Measurements from ENCODE around the gene FGG.
"Not testable (repeated sequence)": the region's sequence is repeated elsewhere in the genome, so short reads cannot be mapped to it uniquely, and the experiment has no call there.

The FGG gene

DNA sequence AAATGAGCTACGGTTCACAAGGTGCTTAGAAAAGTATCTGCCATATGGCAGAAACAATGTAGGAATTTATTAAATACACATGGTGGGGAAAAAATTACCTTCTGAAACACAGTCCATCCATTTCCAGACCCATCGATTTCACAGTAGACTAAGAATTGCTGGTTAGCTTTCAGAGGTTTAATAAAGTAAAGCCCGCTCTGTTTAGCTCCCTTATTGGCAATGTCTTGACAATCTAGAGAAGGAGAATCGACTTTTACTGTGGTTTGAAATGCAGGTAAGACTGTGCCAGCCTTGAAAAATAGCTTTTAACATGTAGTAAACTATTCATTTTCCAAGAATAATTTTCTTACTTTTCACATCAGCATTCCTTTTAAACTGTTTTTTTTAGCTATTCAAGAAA, 2.9 kb downstream of the FGG start:
- FAIRE-seq, result no peak

DNA sequence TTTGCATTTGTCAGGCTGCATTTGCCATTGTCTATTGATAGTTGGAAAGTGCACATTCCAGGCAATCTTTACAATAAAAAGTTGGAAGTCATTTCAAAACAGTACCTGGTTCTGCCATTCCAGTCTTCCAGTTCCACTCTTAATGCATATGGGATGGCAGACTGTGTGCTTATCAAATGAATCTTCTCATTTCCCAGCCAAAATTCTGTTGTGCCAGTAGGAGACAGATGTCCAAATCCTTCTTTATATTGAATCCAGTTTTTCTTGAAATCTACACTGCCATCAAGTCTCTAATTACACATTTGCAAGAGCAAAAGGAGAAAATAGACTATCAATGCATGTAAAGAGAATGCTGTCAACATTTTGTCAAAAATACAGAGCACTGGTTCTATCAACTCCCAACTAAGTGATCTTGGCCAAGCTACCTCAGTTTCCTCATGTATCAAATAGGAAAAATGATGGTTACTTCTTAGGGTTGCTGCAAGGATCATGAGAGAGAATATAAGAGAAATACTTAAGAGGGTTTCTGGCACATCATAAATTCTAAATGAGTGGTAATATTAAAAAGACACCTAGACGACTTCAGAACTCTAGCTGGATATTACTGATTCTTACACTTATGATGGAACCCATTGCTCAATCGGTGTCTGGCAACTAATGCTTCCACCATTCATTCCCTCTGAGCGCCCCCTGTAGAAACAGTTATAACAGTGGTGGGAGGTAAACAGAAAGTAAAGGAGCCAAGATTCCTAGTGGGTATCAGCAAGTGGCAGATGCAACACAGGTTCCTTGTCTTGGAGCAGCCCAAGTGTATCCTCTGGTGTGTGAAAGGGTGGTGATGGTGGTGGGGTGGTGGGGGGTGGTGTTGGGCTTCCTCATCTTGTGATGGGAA, 3.8 kb downstream of the FGG start:
- no peak for FAIRE-seq

DNA sequence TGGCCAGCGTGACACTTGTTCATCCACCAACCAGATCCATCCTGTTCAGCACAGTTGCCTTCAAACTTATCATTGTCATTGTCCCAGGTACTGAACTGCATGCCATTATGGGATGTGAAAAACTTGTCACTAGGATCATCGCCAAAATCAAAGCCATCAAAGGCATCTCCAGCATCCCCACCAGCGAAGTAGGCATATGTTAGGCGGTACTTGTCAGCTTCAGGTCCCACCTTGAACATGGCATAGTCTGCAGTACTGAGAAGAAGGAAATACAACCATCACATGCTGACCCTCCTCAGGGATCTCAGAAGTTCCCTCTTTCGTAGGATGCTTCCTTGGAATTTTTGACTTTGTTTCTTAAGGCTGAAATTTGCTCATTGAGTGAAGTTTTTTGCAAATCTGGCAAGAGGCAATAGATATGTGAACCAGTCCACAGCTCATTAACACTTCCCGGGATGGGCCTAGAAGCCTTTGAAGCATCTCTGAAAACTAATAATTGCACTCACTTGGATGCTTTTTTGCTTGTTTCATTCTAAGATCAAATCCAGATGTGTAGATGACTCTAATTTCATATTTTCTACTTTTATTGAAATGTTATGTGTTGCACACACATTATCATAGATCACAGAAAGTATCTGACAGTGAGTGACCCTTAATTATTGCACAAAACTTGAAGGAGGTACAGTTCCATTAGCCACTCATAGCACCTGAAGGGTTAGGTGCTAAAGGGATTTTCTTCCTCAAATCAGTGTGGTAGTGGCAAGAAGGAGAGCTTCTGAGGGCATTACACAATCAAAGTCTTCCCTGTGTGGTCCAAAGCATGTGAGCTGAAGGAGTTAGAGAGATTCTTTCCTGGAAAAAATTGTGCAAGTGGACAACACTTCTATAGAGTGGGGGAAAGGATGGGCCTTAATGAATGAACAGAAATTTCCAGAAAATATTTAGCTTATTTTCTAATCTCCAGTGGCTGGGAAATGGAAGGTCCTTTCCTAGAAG, 5.4 kb downstream of the FGG start:
- no peak for FAIRE-seq

DNA sequence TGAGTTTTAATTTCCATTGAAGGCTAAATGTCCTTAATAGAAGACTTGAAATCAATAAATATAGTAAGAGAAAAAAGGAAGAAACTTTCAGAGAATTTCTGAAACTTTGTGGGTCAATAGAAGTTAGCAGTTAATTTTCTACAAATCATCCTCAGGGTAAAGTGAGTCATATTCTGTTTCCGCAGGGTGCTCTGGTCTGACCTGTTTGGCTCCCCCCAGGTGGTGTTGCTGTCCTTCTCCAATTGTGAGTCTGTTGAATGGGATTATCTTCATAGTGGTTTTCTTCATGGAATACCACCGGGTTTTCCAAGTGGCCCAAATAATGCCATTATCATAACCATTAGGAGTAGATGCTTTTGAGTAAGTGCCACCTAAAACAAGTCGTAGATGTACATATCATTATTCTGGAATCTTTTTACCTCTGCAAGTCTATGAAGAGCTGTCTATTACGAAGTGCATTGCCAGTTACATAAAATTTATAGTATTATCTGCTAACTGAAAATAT, 7.7 kb downstream of the FGG start:
- no peak for FAIRE-seq

DNA sequence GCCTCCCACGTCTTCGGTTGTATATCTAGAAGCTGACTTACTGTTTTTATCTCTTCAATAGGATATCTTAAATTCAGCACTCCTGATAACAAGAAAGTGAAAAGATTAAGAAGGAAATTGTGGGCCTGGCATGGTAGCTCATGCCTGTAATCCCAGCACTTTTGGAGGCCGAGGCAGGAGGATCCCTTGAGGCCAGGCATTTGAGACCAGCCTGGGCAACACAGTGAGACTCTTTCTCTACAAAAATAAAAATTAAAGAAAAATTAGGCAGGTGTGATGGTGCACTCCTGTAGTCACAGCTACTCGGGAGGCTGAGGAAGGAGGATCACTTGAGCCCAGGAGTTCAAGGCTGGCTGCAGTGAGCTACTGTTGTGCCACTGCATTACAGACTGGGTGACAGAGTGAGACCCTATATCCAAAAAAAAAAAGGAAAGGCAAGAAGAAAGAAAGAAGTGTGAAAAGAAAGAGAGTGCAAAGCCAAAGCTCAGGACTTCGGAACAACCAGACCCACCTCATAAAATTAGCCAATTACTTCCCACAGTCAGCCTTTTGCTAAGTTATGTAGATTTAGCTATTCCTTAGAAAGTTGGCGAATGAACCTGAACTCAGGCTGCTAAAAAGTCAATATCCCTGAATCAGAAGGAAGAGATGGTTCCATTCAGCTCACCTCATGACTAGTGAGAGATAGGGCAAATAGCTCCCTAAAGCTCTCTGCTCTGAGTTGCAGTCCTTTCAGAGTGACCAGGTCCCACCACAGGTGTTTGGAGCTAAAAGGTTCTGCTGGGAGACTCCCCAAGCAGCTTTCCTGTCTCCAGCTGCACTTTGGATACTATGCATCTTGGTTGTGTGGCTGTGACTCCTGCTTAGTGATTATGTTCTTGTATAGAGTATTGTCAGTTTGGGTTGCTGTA, 9.2 kb downstream of the FGG start:
- no peak for FAIRE-seq

DNA sequence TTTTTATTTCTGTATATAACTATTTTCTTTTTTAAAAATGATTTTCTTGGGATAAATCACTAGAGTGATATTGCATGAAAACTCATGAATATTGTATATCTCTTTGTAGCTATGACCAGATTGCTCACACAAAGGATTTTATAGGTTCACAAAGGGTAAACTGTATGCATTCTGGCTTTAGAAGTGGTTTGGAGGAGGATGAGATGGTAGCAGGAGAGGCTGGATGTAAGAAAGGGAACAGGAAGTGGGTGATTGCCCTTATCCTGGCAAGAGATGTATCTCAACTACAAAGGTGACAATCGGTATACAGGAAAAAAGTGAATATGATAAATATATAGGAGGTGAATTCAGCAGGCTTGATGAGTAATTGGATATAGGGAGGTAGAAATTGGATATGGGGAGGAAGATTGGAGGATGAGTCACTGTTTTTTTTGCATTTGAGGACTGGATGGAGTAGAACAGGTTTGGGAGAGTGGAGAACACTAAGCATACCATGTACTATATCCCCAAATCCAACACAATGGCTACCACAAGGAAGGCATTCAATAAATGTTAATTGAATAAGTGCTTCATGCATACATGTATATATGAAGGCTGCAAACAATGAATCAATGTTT, 9.9 kb downstream of the FGG start:
- FAIRE-seq, result no peak

DNA sequence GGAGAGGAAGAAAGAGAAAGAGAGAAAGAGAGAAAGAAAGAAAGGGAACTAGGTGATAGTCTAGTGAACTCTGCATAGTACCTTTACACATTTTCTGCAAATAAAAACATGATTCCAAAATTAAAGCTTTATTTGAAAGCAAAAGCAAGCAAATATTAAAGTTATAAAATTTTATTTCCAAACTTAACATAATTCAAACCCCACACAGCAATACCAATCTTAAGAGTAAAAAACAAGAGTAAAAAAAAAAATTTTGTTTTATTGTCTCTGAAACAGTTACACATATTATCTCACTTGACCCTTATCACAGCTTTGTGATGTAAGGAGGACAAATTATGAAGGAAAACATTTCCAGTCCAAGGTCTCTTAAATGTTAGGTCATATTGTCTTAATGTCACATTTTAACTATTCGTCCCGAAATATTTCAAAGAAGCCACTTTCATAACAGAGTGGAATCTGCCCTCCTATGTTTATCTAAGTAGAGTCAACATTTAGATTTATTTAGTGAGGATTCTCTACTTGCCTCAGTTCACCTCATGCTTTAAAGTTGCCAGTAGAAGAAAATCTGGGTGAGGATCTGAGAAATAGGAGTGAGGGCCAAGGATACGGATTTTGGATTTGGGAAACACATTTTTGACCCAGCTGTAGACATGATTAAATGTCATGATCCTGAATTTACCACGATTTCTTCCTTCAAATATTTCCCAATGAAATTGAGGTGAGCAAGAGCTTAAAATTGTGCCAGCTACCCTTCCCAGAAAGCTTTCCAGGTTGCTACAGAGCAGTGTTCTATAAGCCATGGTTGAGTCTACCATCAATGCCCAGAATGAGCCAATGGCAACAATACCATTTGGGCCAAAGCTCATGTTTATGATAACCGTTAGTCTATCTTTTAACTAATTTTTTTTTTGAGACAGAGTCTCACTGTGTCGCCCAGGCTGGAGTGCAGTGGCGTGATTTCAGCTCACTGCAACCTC, 14.4 kb downstream of the FGG start:
- FAIRE-seq, result no peak

DNA sequence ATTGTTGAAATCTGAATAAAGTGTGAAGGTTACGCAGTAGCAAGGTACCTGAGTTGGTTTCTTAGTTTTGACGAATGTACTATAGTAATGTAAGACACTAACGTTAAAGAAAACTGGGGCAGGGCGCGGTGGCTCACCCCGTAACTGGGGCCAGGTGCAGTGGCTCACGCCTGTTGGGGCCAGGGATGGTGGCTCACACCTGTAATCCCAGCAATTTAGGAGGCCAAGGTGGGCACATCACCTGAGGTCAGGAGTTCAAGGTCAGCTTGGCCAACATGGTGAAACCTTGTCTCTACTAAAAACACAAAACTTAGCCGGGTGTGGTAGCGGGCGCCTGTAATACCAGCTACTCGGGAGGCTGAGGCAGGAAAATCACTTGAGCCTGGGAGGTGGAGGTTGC, 15.2 kb downstream of the FGG start:
- not testable (repeated sequence) for FAIRE-seq

DNA sequence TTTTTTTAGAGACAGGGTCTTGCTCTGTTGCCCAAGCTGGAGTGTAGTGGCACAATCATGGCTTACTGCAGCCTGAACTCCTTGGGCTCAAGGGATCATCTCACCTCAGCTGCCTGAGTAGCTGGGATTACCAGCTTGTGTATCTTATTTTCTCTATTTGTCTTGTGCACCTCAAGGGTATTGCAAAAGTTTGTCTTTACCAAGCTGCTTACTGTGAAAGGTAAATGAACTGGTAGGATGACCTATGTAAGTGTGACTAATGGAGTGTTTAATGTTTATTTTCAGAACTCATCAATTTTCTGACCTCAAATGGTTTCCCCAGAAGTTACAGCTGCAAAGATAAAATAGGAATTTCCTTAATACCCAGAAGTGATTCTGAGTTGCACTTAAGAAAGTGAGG, 16.6 kb downstream of the FGG start:
- no peak for FAIRE-seq

DNA sequence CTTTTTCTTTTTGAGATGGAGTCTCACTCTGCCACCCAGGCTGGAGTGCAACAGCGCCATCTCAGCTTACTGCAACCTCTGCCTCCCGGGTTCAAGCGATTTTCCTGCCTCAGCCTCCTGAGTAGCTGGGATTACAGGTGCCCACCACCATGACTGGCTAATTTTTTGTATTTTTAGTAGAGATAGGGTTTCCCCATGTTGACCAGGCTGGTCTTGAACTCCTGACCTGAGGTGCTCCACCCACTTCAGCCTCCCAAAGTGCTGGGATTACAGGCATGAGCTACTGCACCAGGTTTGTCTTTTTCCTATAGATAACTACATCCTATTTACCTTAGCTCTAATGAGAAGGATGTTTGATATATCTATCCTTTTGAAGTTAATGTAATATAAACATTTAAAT, 18.1 kb downstream of the FGG start:
- FAIRE-seq, result not testable (repeated sequence)

DNA sequence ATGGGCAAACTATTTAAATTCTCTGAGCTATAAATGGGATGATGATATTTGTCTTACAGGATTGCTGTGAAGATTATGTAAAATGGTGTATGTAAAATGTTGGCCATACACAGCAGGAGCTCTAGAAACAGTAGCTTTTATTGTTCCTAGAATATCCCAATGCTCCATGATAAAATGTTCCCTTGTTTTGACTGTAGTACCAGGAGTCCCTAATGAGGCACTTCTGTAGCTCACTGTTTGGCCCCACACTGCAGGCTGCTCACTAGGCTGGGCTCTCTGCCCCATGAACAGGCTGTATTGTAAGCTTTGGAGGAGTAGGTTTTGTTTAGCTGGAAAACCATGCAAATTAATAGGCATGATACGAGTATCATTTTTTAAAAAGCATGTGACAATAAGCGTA, 18.6 kb downstream of the FGG start:
- no peak for FAIRE-seq

DNA sequence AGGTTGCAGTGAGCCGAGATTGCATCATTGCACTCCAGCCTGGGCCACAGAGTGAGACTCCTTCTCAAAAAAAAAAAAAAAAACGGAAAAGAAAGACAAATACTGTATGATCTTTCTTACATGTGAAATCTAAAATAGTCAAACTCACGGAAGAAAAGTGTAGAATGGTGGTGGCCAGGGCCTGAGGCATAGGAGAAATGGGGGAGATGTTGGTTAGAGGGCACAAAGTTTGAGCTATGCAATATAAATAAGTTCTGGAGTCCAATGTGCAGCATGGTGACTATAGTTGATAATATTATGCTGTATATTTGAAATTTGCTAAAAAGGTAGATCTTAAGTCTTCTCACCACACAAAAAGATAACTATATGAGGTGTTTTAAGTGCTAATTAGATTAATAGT, 20.6 kb downstream of the FGG start:
- FAIRE-seq, result no peak

DNA sequence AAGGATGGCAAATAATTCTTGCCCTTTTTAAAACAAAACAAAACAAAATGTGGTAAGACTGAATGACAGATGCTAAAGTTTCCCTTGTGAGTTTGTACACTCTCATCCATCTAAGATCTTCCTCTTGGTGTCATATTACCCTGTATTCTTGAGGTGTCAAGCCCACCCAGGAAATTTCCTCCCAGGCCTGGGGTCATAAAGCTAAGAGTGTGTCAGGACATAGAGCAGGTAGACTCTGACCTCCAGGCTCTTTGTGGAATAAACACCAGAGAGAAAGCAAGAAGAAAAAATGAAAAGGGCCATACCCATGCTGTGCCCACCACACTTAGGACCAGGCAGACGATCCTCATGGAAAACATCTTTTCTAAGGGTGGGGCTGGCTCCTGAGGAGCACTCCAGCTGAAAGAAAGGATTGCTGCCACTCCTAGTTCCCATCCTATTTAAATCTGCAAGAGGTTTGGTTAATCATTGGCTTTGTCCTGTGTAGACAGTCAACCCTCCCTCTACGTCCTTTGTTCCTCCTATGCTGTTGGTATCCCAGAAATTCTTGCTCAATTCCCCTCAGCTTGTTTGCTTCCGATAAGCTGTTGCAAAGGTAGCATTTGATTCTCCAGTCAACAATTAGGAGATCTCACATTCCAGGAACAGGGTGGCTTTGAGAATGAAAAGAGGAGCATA, 22.0 kb downstream of the FGG start, which contains the start of gene FGA:
Gene FGA, minus strand, starts transcription at position 414 of the 678 bp plus-strand sequence. Its CDS starts 55 bp downstream, at position 359.
- no peak for FAIRE-seq

DNA sequence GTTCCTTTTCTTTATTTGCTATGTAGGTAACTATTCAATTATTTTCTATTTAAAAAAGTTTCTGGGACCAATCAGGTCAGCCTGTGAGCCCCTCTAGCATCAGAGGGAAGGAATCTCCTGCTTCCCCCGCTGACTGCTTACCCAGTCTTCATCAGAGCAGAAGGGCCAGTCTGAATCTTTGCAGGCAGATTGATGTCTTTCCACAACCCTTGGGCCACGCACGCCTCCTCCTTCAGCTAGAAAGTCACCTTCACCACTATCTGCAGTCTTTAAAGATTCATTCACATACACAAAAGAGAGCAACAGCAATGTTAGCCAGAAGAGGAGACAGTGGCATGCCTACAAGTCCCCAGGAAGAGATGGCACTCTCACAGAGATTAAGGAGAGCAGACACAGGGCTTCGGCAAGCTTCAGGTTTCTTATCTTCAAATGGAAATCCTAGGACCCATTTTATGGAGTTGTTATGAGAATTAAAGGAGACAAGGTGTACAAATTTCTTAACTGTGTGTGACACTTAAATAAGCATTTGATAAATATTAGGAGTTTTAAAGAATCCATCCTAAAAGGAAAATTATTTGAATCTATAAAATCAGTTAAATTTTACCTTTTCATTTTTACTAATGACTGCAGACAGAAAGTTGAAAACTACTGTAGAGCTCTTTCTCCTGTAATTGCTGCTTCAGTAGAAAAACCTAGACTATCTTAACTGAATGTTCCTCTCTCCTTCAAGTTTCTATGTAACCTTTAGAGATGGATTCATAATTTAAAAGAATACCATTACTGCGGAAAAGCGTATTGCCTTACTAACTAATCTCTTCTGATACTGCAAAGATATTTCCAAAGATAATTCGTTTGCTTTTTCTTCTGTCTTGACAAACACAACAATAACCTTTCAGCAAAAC, 22.9 kb downstream of the FGG start:
- no peak for FAIRE-seq

DNA sequence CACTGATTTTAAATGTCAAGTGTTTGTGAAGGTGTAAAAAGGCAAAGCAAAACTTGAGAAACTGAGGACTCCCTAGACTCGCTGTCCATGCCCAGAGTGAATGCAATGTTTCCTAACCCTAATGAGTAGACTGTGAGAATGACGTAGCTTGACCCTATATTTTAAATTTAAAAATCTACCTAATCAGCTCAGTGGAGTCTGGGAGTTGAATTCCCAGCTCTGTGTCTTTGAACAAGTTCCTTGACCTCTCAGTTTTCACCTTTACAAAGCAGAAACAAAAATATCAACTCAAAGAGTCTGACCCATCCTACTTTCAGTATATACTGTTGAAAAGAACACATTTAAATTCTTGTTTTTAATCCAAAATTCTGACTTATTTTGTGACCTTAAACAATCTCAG, 24.3 kb downstream of the FGG start:
- no peak for FAIRE-seq

DNA sequence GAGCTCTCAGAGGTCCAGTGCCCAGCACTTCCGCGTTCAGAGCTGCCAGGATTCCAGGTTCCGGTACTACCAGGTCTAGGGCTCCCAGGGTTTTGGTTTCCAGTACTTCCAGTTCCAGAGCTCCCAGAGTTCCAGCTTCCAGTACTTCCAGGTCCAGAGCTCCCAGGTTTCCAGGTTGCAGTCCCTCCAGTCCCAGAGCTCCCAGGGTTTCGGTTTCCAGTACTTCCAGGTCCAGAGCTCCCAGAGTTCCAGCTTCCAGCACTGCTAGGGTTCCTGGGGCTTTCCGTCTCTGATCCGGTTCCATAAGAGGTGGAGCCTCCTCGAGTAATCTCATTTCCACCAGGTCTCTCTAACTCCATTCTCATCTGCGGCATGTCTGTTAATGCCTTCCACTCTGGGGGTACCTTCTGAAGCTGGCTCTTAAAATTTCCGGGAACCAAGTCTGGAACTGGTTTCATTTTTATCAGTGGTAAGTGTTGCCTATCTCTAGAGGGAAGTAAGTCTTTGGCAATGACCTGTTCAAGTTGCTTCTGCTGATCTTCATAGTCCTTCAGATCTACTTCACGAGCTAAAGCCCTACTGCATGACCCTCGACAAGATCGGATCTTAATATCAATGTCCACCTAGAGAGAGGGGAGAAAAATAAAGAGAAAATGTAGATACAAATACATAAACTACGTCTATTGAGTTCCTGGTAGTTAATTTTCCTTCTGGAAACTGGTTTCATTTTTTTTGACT, 26.0 kb downstream of the FGG start:
- FAIRE-seq, result no peak

DNA sequence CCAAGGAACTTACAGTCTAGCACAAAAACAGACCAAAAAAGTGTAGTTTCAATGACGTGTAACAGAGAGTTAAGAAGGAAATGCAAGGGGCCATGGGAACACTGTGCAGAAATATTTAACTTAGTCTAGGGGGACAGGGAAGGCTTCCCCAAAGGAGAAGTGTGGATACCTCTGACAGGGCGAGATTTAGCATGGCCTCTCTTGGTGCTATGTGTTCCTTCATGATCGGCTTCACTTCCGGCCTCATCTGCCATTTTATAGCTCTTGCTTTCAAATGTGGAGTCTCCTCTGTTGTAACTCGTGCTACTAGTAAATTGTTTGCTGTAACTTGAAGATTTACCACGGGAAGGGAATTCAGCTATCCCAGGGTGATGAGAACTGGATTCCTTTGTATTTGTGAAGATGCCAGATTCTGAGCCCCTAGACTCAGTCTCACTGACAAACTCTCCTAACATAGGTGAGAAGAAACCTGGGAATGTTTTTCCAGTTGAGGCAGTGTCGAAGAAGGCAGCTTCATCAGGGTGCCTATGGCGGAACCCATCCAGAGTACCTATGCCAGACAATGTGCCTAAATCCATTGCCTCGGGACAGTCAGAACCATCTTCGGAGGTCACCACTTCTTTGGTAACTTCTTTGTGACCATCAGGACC, 27.0 kb downstream of the FGG start:
- no peak for FAIRE-seq

DNA sequence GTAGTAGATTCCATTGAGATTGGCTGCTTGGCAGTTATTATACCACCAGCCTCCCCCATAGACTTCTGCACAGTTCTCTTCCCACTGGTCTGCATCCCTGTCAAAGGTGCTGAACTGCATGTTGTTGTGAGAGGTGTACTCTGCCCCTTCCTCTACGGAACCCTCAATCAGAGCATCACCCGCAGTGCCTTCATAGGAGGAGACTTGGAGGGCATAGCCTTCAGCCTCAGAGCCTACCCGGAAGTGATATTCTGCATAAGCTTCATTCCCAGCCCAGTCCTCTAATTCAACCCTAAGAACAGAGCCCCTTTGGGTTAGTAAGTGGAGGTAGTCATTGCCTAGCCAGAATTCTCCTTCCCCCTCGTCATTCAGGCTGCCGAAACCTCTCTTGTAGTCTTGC, 28.2 kb downstream of the FGG start:
- FAIRE-seq, result no peak
